HG03520 (cell line): ENCODE data around the gene RAPGEF1.

Source experiments
- ATAC-seq: cut with Tn5 transposase; IDR thresholded peaks from one replicate; pipeline ENCODE4 v1.9.1; 2021; ENCODE audit warnings: mild to moderate bottlenecking, moderate library complexity; ENCODE audit not compliant: unreplicated experiment

RAPGEF1 gene

DNA sequence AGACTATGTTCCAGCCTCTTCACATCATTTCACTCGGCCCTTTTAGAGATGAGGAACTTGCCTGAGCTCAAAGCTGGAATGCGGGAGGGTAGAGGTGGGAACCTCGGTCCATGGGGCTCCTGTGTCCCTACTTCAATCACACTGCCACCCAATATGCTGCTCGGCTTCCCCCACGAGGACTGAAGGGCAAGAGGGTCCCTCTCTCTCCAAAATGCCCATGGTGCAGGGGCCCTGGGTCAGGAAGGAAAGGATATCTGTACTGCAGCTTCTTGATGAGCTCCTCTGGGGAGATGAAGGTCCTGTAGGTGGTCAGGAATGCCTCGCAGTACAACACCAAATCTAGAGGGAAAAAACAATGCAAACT lies 148.0 kb downstream of the RAPGEF1 start:
- no peak for ATAC-seq

DNA sequence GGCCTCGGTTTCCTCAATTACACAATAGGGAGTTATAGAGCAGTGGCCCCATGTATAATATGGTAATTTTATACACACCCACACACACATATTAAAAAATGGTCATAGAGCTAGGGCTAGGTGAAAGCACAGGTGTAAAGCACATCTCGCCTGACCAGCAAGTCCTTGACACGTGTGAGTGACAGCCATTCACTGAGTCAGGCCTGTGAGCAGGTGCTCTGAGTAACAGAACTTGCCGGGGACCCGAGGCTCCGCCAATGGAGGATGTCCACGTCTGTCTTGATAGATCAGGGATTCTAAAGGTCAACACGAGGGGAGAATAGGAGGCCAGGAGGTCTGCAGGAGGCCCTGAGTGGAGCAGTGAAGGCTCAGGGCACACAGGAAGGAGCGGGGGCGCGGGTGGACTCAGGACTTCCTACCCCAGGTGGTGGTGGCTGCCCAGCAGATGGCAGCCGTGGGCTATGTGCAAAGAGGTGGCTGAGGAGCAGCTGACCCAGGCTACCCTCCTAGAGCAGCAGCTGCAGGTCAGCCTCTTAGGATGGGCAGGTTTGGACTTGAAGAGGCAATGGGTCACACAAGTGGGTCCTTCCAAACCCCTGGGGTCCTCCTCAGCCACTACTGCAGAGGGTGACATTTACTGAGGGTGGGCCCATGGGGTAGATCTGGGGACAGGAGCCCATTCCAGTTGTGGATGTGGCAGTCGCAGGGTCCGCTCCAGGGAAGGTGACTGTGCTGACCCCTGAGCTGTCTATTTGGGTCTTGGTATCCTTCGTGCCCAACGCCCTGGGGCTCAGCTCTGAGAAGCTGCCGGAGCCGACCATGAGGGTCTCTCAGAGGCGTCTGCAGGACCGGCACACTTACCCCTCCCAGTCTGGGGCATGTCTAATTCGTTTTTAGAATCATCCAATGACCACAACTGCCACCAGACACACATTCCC lies 148.7 kb downstream of the RAPGEF1 start:
- no peak for ATAC-seq

DNA sequence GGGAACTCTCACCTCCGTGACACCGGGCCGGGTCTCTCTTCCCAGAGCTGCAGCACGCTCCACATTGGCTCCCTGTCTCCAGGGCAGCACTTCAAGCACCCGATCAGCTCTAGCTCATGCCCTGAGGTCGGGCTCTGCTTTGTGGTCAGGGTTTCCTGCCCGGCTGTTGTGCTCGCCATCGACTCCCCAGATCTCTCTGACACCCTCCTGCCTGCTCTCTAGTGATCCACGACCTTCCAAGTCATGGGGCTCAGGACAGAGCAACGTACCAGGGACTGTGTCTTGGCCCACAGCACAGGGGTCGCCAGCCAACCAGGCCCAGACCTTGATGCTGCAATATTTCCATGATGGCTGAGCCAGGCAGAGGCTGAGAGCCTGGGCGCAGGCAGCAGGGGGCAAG lies 149.4 kb downstream of the RAPGEF1 start:
- no peak for ATAC-seq

DNA sequence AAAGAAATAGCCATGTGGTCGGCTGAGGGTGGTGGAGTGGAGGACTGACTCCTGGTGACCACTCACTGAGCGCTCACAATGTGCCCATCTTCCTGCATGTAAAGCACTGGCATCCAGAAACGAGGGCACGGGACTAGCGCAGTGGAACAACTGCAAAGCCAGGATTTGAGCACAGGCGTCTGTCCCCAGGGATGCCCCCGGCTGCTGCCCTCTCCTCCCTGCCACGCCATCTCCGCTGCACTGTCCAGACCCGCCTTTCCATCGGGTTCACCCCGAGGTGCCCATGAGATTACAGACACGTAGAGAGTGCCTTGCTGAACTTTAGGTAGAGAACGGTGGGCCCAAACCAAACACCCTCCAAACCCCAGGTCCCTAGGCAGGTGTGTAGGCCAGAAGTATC lies 149.9 kb downstream of the RAPGEF1 start:
- ATAC-seq: no peak

DNA sequence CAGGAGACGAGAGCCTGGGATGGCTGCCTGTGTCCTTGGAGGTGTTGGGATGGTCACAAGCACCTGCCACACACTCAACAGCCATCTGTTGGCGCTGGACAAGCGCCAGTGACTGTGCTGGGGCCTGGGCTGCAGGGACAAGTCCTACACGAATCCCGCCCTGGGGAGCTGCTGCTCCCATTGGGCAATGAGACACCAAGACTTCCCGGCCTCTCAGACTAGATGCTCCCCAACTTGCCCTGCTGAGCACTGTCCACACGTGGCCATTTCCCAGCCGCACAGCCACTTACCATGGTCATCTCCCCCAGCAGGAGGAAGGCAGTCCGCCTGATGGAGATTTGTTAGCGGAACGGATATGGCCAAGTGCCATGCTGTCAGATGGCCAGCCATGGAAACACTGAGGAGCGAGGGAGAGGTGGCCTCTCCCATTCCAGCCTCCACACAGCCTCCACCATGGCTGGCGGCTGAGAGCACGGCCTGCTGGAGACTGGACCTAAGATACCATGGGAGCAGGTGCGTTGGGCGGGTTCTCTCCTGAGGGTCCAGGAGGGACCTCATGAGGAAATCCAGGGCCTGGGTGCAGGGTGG lies 150.7 kb downstream of the RAPGEF1 start:
- no peak for ATAC-seq

DNA sequence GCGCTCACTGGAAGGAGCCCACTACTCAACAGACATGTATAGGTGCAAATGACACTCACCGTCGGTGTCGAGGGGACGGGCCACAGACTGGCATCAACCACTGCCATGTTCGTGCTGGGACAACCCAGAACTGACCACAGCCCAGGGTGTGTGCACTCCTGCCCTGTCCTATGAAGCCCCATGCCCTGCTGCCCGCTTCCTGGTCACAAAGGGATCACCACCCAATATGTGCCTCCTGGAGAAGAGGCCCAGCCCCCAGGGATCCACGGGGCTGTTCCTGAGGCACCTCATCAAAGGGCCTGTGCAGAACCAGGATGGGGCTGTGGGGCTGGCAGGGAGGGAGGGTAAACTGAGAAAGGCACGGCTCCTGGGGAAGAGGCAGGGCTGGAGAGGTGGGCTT lies 151.5 kb downstream of the RAPGEF1 start:
- no peak for ATAC-seq

DNA sequence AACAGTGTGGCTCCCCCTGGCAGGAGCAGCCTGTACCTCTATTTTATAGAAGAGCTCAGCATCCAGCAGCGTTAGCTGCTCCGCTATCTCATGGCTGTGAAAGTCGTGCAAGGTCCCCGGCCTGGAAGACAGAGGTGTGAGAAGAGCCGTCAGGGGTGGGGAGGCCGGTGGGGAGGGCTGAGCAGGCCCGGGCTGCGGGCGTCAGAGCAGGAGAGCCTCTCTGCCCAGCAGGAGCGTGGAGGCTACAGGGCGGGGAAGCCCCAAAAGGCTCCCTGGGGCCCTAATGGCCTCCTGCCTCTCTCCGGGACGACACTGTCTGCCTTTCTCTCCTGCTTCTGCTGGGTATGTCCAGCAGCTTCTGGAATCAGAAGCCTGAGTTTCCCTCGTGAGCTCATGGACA lies 152.0 kb downstream of the RAPGEF1 start:
- no peak for ATAC-seq

DNA sequence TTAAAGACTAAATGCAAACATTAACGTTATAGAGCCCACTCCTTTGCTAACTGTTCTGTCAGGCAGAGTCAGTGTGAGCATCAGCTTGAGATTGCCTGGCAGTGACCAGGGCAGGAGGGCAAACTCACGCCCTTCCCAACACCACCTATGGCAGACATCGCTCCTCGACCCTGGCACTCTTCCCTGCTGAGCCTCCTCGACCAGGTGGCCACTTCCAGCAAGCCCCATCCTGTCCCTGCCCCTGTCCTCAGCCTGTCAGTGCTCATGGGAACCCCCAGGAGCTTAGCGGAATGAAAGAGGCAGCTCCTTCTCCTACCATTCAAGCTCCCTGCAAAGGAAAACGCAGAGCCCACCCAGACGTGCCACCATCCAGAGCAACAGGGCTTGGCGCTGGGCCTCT lies 152.5 kb downstream of the RAPGEF1 start:
- ATAC-seq: no peak

DNA sequence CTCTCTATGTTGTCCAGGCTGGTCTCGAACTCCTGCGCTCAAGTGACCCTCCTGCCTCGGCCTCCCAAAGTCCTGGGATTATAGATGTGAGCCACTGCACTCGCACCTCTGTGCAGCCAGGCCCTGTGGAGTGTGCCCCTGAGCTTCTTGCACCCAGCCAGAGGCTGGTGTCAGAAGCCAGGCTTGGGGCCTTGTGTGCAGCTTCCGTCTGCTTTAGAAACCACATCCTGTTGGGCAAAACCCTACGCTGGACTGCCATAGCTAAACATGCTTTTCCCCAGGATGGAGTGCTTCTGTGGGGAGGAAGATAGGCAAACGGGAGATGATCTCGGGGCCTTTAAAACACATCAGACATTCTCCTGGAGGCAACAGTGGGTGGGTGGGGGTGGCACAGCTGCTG lies 154.5 kb downstream of the RAPGEF1 start:
- ATAC-seq: no peak

DNA sequence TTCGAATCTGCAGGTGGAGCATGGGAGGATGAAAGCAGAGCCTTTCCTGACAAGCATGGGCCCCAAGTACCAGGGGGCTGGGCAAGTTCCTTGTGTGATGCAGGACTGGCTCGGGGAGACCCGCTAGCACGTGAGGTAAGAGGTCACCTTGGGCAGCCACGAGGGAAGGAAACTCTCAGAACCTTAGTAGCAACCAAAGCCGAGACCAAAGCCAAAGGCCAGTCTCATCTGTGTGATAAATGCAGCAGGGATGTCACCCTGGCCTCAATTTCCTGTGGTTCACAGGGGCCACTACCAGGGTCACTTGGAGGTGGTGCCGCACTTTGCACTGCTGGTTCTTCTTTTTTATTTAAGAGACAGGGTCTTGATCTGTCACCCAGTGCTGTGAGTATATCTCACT lies 155.0 kb downstream of the RAPGEF1 start:
- no peak for ATAC-seq

DNA sequence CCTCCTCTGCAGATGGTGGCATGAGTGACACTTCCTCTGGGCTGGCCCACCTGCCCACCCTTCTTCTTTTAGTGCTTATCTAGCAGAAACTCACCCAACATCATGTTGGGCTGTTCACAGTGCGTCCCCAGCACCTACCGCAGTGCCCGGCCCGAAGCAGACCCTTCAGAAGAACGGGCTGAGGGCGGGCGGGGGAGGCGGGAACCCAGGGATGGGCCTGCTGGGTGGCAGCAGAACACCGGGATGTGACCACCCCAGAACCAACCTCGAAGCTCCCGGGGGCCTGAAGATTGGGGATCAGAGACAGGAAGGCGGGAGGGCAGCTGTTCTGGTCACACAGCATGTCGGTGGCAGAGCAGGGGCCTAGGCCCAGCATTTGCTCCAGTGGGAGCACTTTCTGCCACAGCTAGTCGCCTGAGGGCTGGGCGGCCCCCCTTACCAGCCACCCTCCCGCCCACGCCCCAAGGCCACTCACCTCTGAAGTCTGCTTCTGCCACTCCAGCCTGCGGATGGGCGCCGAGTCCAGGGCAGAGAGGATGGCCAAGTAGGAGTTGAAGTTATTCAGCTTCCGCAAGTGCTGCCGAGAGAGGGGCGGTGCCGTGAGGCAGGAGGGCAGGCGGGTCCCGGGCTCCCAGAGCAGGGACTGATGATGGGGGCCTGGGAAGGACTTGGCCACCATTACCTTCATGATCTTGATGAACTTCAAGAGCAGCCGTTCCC lies 155.9 kb downstream of the RAPGEF1 start:
- ATAC-seq: no peak

DNA sequence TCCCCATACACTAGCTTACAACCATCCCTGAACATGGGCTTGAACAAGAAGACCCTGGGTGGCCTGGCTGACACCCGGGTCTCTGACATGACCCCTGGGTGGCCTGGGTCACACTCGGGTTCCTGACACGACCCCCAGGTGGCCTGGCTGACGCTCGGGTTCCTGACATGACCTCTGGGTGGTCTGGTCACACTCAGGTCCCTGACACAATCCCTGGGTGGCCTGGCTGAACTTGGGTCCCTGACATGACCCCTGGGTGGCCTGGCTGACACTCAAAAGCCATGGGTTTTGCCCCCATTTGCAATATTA lies 156.6 kb downstream of the RAPGEF1 start:
- ATAC-seq: no peak

DNA sequence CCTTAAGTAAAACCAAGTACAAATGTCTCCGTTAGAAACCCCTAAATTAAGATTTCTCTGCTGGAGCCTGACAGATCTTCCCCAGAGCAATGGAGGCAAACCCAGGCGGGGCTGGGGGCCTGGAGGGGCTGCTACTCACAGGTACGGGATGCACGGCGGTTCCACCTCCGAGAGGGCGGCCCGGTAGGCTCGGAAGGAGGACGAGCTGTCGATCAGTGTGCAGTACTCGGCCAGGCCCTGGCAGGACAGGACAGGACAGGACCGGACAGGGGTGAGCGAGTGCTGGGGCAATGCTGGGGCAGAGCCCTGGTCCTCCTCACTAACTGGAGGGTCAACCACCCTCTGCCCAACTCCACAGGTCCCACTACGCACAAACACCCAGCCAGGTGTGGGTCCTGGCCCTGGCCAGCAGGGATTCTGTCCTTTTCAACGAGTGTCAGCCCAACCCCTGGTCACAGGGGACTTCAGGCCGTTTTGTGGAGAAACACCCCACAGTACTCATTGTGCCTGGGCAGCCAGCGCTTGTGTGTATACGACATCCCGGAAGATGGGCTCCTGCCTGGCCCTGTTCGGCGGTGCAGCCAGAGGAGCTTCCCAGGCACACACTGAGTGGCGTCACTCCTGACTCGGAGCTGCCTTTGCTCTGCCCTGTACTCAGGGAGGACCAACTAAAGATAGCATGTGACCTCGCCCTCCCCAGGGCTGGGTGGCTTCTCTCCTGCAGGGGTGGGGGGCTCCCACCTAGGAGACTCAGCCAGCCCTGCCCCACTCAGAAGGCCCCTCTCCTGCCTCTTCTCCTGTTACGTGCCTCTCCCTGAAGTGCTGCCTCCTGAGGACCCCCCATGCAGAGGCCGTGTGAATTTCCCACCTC lies 157.2 kb downstream of the RAPGEF1 start:
- ATAC-seq: no peak

DNA sequence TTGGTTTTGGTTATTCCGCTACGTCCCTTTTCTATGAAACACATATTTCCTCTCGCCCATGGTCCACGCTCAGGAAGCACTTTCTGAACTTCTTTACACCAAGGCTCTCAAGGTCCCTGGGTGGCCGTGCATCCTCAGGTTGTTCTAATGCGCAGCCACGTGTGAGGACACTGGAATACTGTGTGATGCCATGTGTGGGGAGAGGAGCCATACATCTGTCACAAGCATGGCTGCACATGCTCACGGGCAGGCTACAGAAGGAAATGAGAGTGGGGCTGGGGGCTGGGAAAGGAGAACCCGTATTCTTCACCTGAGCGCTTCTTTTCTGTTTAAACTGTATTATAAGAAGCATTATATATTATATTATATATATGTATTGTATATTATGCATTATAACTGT lies 157.8 kb downstream of the RAPGEF1 start:
- ATAC-seq: no peak

DNA sequence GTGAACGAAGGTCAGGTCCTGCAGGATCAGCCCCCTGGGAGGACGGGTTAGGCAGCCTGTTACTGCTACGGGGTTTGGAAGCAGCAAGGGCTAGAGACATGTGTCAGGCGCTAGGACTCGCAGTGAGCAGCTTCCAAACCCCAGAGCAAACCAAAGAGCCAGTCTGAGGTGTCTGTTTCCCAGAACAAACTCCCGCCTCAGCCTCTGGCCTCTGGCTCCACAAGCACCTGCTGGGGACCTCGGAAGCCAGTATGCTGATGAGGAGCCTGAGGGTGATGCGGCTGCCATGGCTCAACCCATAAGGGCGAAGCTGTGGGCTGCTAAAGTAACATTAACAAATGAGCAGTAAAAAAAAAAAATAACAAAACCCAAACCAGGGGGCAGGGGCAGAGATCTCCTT lies 159.5 kb downstream of the RAPGEF1 start:
- no peak for ATAC-seq

DNA sequence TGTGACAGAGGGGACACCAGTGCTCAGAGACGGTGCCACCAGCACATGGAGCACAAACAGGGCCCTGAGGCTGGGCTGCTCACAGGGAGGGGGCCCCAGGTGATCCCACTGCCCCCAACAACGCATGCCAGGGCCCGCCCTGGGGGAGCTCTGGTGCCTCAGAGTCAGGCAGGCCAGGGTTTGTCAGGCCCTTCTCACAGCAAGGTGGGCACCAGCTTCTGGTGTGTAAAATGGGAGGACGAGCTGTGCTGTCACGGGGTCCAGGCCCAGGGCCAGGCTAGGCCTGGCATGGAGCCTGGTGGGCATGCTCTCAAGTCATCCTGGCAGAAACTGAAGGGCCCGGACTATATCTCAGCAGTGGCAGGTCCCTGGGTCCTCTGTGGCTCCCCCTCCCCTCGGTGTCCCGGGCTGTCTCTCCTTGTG lies 160.1 kb downstream of the RAPGEF1 start:
- ATAC-seq: no peak

DNA sequence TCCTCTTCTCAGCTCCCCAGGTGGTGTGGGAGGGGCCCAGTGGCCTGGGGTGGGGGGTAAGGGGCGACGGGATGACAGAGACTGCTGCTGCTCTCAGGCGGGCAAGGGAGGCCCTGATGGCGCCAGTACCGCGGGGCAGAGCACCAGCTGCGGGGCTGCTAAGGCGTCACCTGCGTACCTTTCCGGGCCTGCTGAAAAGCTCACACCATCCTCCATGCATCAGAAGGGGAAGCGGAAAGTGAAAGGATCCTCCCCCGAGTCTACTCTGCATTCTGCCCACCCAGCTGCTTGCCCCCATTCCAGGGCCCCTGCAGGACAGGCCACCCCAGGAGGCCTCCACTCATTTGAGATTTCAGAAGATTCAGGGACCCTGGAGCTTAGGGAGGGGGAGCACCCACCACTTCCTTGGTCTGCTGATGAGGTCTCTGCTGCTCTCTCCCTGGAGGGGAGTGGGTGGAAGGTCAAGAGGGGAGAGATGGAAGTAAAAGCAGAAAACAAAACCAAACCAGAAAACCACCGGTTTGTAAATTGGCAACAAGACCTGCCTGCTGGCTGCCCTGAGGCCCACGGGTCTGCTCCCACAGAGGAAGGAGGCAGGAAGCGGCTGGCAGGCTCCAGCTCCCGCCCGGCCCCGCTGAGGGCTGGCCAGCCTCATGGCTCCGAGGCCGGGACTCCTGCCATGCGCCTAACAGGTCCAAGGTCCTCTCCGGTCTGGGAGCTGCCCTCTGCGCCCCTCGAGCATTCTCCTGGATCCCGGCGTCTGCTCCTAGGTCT lies 161.0 kb downstream of the RAPGEF1 start:
- ATAC-seq: no peak

DNA sequence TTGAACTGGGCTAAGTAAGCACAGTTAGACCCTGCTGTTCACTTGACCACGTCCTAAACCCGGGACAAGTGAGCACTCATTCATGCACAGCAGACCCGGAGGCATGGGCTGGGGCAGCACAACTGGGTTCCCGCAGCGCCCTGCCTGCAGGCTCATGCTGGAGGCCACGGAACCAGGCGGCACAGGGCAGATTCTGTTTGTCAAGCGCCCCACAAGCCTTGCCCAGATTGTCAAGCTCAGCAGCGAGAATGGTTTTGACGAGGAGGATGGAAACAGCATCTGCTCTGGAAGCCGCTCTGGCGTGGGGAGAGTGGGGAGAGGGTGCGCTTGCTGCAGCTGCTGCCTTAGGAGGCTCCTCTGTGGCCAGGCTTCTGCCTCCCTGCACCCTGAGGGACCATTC lies 161.9 kb downstream of the RAPGEF1 start:
- no peak for ATAC-seq

DNA sequence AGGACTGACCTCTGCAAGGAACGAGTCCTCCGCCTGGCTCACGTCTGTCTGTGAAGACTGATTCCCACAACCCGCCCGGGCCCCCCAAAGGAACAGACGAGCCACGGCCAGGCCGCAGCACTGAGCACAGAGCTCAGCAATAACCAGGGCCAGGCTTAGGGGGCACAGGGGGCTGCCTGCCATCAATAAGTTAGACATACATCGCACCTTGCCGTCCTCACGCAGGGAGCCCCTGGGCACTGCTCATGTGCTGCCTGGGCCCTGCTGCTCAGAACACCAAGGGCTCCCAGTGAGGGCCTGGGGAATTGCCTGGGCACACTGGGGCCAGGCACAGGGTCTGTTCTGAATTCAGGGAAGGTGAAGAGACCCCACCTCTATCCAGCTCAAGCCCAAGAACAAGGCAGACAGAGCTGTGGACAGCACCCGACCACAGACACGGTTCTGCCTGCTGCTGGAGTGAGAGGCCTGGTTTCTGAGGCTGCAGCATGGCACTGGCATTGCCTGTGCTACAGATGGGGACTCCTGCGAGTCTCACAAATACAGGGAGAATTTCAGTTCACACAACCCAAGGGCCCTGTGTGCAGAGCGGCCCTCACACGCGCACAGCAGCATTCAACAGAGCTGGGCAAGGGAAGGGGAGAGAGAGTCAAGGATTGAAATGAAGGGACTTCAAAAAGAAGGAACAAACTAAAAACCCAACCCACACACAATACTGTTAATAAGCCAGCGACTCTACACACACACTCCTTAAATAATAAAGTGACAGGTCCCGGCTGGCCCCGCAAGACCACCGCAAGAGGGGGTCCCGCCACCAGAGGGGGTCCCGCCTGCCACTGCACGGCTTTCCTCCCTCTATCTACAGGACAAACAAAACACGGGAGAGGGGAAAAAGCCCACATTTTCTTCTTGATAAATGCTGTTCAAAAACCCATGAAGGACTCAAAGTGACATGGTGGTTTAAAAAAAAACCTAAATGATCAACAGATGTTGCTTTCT lies 162.6 kb downstream of the RAPGEF1 start:
- ATAC-seq: no peak
